H1 (cell line): ENCODE data around the gene ZBTB20. TPM values are rescaled to one million over a fixed set of nuclear protein-coding genes. Genes with fewer than 3 reads are reported as not detected.

Experiments
- CTCF ChIA-PET: fragments of 300-600 bp; sonication (Branson Sonifier 250); formaldehyde crosslinking; loops from one replicate; lab custom pipeline; 2021; ENCODE audit not compliant: partially characterized antibody; lab: Charles Lee
- POLR2A ChIA-PET: fragments of 300-600 bp; sonication (Branson Sonifier 250); formaldehyde crosslinking; loops from one replicate; lab custom pipeline; 2021; ENCODE audit warnings: inconsistent platforms; ENCODE audit not compliant: partially characterized antibody; lab: Charles Lee
- DNase-seq, 2 experiments: peaks; one replicate each; pipeline versions ENCODE4 v3.0.0 to v3.0.0-alpha.2; 2010 to 2022; ENCODE audit warnings: low spot score in 2 of 2, low read depth in 1 of 2, mixed read lengths in 1 of 2
- FAIRE-seq: peaks from 2 replicates; lab custom pipeline; 2011; peaks lifted over from hg19 to GRCh38; lab: Jason Lieb, UNC
- H2AFZ ChIP-seq: 2 replicates; pipeline ENCODE4 v1.8.1; 2012; ENCODE audit warnings: low read length, inconsistent platforms
- H2AK5ac ChIP-seq: 2 replicates; pipeline ENCODE4 v1.6.1; 2013; ENCODE audit warnings: low read depth, low read length
- H2BK120ac ChIP-seq: replicated peaks from 2 replicates; pipeline ENCODE3; 2013; ENCODE audit warnings: low read depth, low read length, inconsistent platforms
- H2BK12ac ChIP-seq: 2 replicates; pipeline ENCODE4 v1.6.1; 2013; ENCODE audit warnings: low read depth, low read length
- H2BK15ac ChIP-seq: 2 replicates; pipeline ENCODE4 v1.6.1; 2013; ENCODE audit warnings: low read length
- H2BK20ac ChIP-seq: 2 replicates; pipeline ENCODE4 v1.6.1; 2013; ENCODE audit warnings: low read length
- H2BK5ac ChIP-seq: 2 replicates; pipeline ENCODE4 v1.6.1; 2013; ENCODE audit warnings: low read depth, low read length
- H3K14ac ChIP-seq: 2 replicates; pipeline ENCODE4 v1.6.1; 2013; ENCODE audit warnings: inconsistent platforms; ENCODE audit not compliant: insufficient read length
- H3K18ac ChIP-seq: 2 replicates; pipeline ENCODE4 v1.6.1; 2013; ENCODE audit warnings: low read length; ENCODE audit errors: extremely low read depth
- H3K23ac ChIP-seq: 2 replicates; pipeline ENCODE4 v1.6.1; 2013; ENCODE audit warnings: inconsistent platforms; ENCODE audit not compliant: insufficient read length
- H3K23me2 ChIP-seq: 2 replicates; pipeline ENCODE4 v1.6.1; 2013; ENCODE audit warnings: low read depth, low read length
- H3K27ac ChIP-seq: 2 replicates; pipeline ENCODE4 v1.6.1; 2011; ENCODE audit warnings: low read depth, low read length, inconsistent platforms
- H3K27me3 ChIP-seq, 4 experiments: replicated peaks in 1 of 4; 1 replicate in 1 of 4; 2 replicates in 3 of 4; pipeline versions ENCODE4 v1.6.1 to v1.8.1; 2011 to 2013; ENCODE audit warnings: low read length in 3 of 4, mild to moderate bottlenecking in 3 of 4, inconsistent platforms in 2 of 4, mixed read lengths in 2 of 4, moderate library complexity in 1 of 4; ENCODE audit not compliant: control insufficient read depth in 3 of 4, insufficient read depth in 3 of 4; ENCODE audit errors: extremely low read depth in 1 of 4
- H3K36me3 ChIP-seq, 4 experiments: 2 replicates each; pipeline versions ENCODE4 v1.6.1 to v1.8.1; 2011 to 2013; ENCODE audit warnings: mild to moderate bottlenecking in 4 of 4, low read length in 3 of 4, moderate library complexity in 2 of 4, control low read depth in 1 of 4, inconsistent platforms in 1 of 4; ENCODE audit not compliant: insufficient read depth in 4 of 4, control insufficient read depth in 2 of 4
- H3K4ac ChIP-seq: replicated peaks from 2 replicates; pipeline ENCODE3; 2013; ENCODE audit warnings: low read length, low read depth, mixed read lengths, inconsistent platforms; ENCODE audit not compliant: insufficient read length
- H3K4me1 ChIP-seq, 4 experiments: replicated peaks in 1 of 4; 1 replicate in 1 of 4; 2 replicates in 3 of 4; pipeline versions ENCODE4 v1.6.1 to v1.8.1; 2011 to 2013; ENCODE audit warnings: low read length in 3 of 4, inconsistent platforms in 2 of 4, mixed read lengths in 1 of 4; ENCODE audit not compliant: insufficient read depth in 4 of 4, control insufficient read depth in 3 of 4
- H3K4me2 ChIP-seq, 2 experiments: 2 replicates each; pipeline versions ENCODE4 v1.6.1 to v1.8.1; 2011 to 2013; ENCODE audit warnings: low read depth in 2 of 2, low read length in 2 of 2, control low read depth in 1 of 2, inconsistent platforms in 1 of 2, mild to moderate bottlenecking in 1 of 2; ENCODE audit not compliant: insufficient read depth in 1 of 2
- H3K4me3 ChIP-seq, 4 experiments: fragments of 200-600, 300-600 bp in 1 of 4; sonication (generic), shearing (Covaris generic), sonication (Bioruptor Twin) in 1 of 4; 2 replicates each; pipeline versions ENCODE4 v1.5.1 to v1.8.1; 2011 to 2016; ENCODE audit warnings: low read length in 4 of 4, low read depth in 3 of 4, control low read depth in 2 of 4, inconsistent platforms in 2 of 4, mild to moderate bottlenecking in 2 of 4, mixed read lengths in 1 of 4, moderate library complexity in 1 of 4; ENCODE audit not compliant: insufficient read depth in 2 of 4; ENCODE audit errors: extremely low read depth in 1 of 4
- H3K56ac ChIP-seq: replicated peaks from 2 replicates; pipeline ENCODE3; 2013; ENCODE audit warnings: low read depth, mild to moderate bottlenecking, mixed read lengths, low read length, inconsistent platforms; ENCODE audit not compliant: insufficient read length
- H3K79me1 ChIP-seq: 2 replicates; pipeline ENCODE4 v1.6.1; 2013; ENCODE audit warnings: low read depth, low read length, control low read depth
- H3K79me2 ChIP-seq, 2 experiments: 2 replicates each; pipeline versions ENCODE4 v1.6.1 to v1.8.1; 2012 to 2013; ENCODE audit warnings: low read length in 2 of 2, mild to moderate bottlenecking in 2 of 2, inconsistent platforms in 1 of 2; ENCODE audit not compliant: insufficient read depth in 2 of 2, control insufficient read depth in 1 of 2
- H3K9ac ChIP-seq, 4 experiments: replicated peaks in 1 of 4; 1 replicate in 1 of 4; 2 replicates in 3 of 4; pipeline versions ENCODE4 v1.6.1 to v1.8.1; 2011 to 2013; ENCODE audit warnings: low read depth in 3 of 4, low read length in 3 of 4, control low read depth in 2 of 4, mild to moderate bottlenecking in 2 of 4, moderate library complexity in 2 of 4, inconsistent platforms in 1 of 4; ENCODE audit errors: extremely low read depth in 1 of 4
- H3K9me3 ChIP-seq, 2 experiments: 2 replicates each; pipeline versions ENCODE4 v1.6.1 to v1.8.1; 2012 to 2013; ENCODE audit warnings: mild to moderate bottlenecking in 2 of 2, moderate library complexity in 2 of 2, control low read depth in 1 of 2, inconsistent platforms in 1 of 2, low read depth in 1 of 2, low read length in 1 of 2, mixed read lengths in 1 of 2; ENCODE audit not compliant: insufficient read depth in 2 of 2
- H4K20me1 ChIP-seq, 2 experiments: replicated peaks in 1 of 2; 2 replicates each; pipeline versions ENCODE3 to v1.8.1; 2011 to 2013; ENCODE audit warnings: inconsistent platforms in 2 of 2, low read length in 2 of 2, mild to moderate bottlenecking in 1 of 2; ENCODE audit not compliant: insufficient read depth in 2 of 2, control insufficient read depth in 1 of 2
- H4K5ac ChIP-seq: 2 replicates; pipeline ENCODE4 v1.6.1; 2013; ENCODE audit warnings: low read length, low read depth, mixed read lengths, inconsistent platforms; ENCODE audit not compliant: insufficient read length
- H4K8ac ChIP-seq: 2 replicates; pipeline ENCODE4 v1.8.0; 2013; ENCODE audit warnings: mild to moderate bottlenecking, moderate library complexity, low read length, inconsistent platforms; ENCODE audit not compliant: insufficient read depth; ENCODE audit errors: extremely low read depth
- H4K91ac ChIP-seq: replicated peaks from 2 replicates; pipeline ENCODE3; 2013; ENCODE audit warnings: low read length, mixed read lengths, inconsistent platforms; ENCODE audit not compliant: insufficient read length
- CBX5 ChIP-seq: fragments of 300-800, 300-1000 bp; sonication (generic); IDR thresholded peaks from 2 replicates; pipeline ENCODE4 v1.7.1; 2016; ENCODE audit warnings: antibody characterized with exemption, low read length, low read depth
- CBX8 ChIP-seq: fragments of 300-800, 300-1000 bp; sonication (generic); IDR thresholded peaks from 2 replicates; pipeline ENCODE4 v1.7.1; 2016; ENCODE audit warnings: low read depth, low read length, borderline replicate concordance
- KDM4A ChIP-seq: IDR thresholded peaks from one replicate; pipeline ENCODE4 v1.7.1; 2012; ENCODE audit warnings: low read depth, mild to moderate bottlenecking, moderate library complexity, low read length, inconsistent platforms; ENCODE audit not compliant: severe bottlenecking
- NRF1 ChIP-seq: IDR thresholded peaks from 2 replicates; pipeline ENCODE4 v1.6.1; 2011; ENCODE audit warnings: mild to moderate bottlenecking, low read depth, low read length, improper control_type of control experiment
- SP1 ChIP-seq: IDR thresholded peaks from 2 replicates; pipeline ENCODE4 v1.6.1; 2011; ENCODE audit warnings: low read depth, low read length
- WGBS, 2 experiments: shearing (Covaris generic) in 1 of 2; methylation state at CpG; one replicate each; pipeline versions ENCODE4 v1.1.6 to v1.1.7; 2013 to 2015; ENCODE audit warnings: low lambda C conversion rate in 2 of 2, mixed read lengths in 2 of 2, inconsistent platforms in 1 of 2, low coverage in 1 of 2, missing lambda C conversion rate in 1 of 2; ENCODE audit not compliant: insufficient replicate concordance in 2 of 2, insufficient coverage in 1 of 2, insufficient read length in 1 of 2; ENCODE audit errors: extremely low coverage in 1 of 2, missing lambda C conversion rate in 1 of 2; 5-methylcytosine and 5-hydroxymethylcytosine counted together
- polyA plus RNA-seq, 7 experiments: library from polyadenylated mRNA; depleted of rRNA in 3 of 7; stranded (reverse) in 5 of 7; unstranded in 2 of 7; fragments of >200 nt in 5 of 7; fragments of 200-250 nt in 2 of 7; gene quantifications; 1 replicate in 5 of 7; 2 replicates in 1 of 7; 4 replicates in 1 of 7; pipeline versions ENCODE4 v1.2.1 to v1.2.3, GENCODE V29; 2011 to 2013; ENCODE audit warnings: missing spikeins in 2 of 7, mixed read lengths in 2 of 7
- total RNA-seq: library from RNA; stranded (reverse); fragmentation: NEBNext Ultra II Directional; extraction: Animal tissue kit (Norgen Biotek cat#: 25700); gene quantifications from 2 replicates; pipeline ENCODE4 v1.2.1, GENCODE V29; 2021

Gene ZBTB20
- total and polyA plus RNA-seq, 2 of the 8 experiments (the other 6 are each of a cell fraction or from before 2014, with no cell fraction given), result 0.35 to 1.3 TPM

DNA sequence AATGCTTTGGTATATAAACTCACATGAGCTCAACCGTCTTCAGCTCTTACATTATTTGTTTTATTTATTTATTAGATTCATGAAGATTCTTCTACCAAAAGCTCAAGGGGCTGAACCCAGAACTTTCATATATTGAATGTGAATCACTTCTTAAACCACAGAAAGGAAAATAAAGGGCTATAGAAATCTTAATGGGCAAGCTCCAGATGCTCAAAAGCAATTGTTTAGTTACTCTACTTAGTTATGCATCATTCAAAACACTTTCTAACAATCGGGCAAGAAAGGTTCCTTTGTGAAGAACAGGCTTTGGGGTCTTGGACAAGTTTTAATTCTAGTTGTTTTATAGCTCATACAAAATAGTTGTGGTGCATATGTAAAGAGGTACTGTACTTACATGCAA lies 473.1 kb downstream of the ZBTB20 start:
- Histone ChIP-seq H4K8ac (no peak overlapping the region), H2BK20ac (no peak overlapping the region), H3K27ac (no peak overlapping the region), H2AFZ (no peak overlapping the region), H3K27me3 (no peaks in the 10 kb centered on the region), H2BK15ac (no peak overlapping the region), H2AK5ac (no peak overlapping the region), H3K14ac (no peak overlapping the region), H3K23me2 (no peaks in the 10 kb centered on the region), H3K23ac (no peak overlapping the region), H3K18ac (no peak overlapping the region), H2BK5ac (no peak overlapping the region), H3K79me2 (no peaks in the 10 kb centered on the region), H4K20me1 (no peaks in the 10 kb centered on the region), H3K4me1 (peaks cover 0 to 13% (median 5%) of the 10 kb centered on the region in 4 experiments; a peak in 5 of 7 replicates), H3K79me1 (no peaks in the 10 kb centered on the region), H2BK12ac (no peak overlapping the region), H3K9me3 (0 out of 4 replicates have a peak, but pooled peaks cover 0 to 2% of the 10 kb centered on the region in 2 experiments), H4K91ac (no peak overlapping the region), H3K36me3 (no peaks in the 10 kb centered on the region), H3K4ac (no peak overlapping the region), H3K9ac (no peak overlapping the region), H2BK120ac (no peak overlapping the region), H3K4me2 (no peak overlapping the region), H3K56ac (no peak overlapping the region), H4K5ac (no peak overlapping the region), H3K4me3 (no peak overlapping the region)
- POLR2A ChIA-PET, result no interaction called here
- FAIRE-seq, result no peak
- WGBS, 2 experiments, result 71% methylated on average over 2 of the region's 2 CpGs; no CpG with 5 or more reads in 1 of the 2 experiments
- TF ChIP-seq NRF1 (no peak), CBX8 (no peak), KDM4A (no peak), CBX5 (no peak), SP1 (no peak)
- CTCF ChIA-PET, result interaction anchor here (0.6 to 1.5 kb wide), 3 partner anchors 10 to 532 kb away, joined by 3 to 5 read pairs (median 3); no protein-coding TSS in a partner anchor
- DNase-seq, result no peak
